ENCODE measurements around the gene SLC35E3.

The SLC35E3 gene

DNA sequence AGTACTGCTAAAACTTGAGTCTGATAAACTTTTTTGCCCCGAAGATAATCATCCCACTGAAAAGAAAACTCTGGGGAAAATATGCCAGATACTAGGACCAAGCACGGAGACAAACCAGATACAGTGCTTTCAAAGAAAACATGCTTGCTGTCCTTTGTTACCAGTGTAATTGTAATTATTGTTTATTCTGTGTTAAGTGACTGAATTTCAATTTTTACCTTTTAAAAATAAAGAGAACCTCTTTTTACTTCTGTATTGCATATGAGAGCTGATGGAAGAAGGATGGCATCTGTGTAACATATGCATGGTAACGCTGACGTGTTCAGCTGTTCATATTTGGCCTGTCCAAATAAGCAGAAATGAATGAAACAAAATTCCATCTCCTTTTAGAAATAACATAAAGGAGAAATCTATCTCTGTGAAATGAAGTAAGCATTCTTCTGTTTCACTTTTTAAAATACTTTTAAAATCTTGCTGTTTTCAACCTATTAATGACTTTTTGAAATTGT lies 22.5 kb downstream of the SLC35E3 start:
- in situ Hi-C loops (cut with HindIII; ENCODE audit: low sequenced_read_pairs), result no loop called here

DNA sequence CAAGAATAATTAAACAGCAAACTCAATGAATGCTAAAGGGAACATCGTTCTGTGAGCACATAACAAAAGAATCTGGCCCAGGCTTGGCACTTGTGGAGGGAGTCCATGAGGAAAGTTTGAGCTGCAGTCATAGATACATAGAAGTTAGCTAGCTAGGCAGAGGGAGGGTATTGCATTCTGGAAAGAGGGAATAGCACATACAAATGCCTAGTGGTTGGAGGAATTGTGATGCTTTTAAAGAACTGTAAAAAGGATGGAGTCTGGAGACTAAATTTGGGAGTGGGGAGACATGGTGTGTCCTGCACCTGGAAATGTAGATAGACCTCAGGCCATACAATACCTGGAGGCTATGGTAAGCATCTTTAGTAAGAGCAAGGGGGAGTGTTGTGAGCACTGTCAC lies 24.0 kb downstream of the SLC35E3 start:
- in situ Hi-C loops (cut with HindIII; ENCODE audit: low sequenced_read_pairs), result no loop called here

DNA sequence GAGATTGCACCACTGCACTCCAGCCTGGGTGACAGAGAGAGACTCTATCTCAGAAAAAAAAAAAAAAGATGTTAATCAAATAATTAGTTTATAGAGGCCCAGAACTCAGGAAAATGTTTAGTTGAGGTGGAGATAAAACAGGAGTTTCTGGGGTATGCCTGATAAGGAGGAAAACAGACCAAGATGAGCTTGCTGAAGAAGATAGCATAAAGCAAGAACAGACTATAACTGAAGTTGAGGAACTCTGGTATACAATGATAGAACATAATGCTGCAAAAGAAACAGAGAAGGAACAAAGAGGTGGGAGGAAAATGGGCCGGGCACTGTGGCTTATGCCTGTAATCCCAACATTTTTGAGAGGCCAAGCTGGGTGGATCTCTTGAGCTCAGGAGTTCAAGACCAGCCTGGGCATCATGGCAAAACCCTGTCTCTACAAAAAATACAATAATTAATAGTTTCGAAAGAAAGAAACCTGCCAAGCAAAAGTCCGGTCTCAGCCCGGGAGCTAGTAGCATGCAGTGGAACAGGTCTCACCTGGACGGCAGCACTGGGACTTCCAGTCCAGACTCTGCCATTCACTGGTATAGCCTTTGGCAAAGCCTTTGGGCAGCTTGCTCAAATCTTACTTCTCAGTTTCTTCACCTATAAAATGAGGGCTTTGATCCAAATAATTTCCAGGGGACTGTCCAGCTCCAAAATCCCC lies 25.4 kb downstream of the SLC35E3 start:
- in situ Hi-C loops (cut with HindIII; ENCODE audit: low sequenced_read_pairs), result no loop called here

DNA sequence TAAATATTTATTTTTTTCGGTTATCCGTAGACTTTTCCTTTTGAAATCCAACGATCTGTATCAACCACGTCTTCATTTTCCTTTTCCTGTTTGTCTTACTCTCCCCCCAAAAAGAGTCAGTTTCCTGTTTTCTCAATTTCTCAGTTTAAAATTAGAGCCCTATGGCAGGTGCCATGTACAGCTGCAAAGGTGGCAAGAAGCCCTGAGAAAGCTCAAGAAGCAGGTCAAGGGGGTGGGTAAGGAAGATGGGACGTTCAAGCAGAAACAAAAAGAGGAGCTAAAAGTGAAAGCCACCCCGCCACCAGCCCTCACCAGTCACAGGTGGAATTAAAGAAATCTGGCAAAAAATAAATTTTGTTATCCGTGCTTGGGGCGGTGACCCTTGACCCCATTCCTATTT lies 26.7 kb downstream of the SLC35E3 start:
- in situ Hi-C loops (cut with HindIII; ENCODE audit: low sequenced_read_pairs), result no loop called here

DNA sequence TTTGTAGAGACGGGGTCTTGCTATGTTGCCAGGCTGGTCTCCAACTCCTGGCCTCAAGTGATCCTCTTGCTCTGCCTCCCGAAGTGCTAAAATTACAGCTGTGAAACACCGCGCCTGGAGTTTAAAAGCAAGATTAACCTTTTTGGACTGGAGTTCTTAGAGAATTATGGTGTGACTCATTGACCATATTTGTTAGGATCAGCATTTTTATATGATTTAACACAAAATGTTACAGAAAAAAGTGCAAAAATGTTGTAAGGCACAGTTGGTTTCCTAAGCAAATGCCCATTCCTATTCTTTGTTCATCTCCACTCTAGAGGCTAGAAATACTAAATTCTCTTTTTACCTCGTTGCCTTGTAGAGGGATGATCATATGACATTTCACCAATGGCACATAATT lies 27.6 kb downstream of the SLC35E3 start:
- in situ Hi-C loops (cut with HindIII; ENCODE audit: low sequenced_read_pairs), result no loop called here

DNA sequence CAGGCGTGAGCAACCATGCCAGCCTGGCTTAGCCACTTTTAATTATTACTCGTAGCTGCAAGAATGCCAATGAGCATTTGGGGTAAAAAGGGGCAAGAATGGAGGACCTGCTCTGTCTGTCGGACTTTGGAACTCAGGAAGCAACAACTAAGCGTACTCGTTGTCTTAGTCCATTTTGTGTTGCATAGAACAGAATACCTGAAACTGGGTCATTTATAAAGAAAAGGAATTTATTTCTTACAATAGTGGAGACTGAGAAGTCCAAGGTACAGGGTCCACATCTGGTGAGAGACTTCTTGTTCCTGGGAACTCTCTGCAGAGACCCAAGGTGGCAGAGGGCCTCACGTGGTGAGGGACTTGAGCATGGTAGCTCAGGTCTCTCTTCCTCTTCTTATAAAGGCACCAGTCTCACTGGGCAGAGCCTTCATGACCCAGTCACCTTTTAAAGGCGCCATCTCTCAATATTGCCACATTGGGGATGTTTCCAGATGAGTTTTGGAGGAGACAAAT lies 29.2 kb downstream of the SLC35E3 start:
- in situ Hi-C loops (cut with HindIII; ENCODE audit: low sequenced_read_pairs), result no loop called here

DNA sequence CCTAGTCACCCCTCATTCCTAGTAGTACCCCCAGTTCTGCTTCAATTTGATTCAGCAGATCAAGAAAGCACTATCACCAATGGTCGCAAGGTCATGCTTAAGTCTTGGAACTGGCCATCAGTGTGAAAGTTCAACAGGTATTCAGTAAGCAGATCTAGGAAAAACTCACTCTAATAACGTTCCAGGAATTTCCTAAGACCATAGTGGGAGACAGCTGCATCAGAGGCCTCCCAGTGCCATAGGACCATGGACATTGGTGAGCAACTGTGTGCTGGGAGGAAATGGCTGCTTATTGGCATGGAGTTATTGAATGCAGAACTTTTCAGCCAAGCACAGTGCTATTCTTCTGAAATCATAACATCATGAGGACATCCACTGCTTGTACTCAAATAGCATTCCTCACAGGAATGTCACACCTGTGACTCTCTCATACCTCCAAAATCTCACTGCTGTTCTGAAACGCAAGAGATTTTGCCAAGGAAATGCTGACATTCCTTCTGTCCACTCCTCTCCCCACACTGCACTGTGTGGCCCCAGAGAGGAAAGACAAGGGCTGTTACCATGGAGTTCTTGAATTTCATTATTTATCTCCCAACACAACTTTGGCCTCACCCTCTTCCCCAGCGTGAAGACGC lies 31.1 kb downstream of the SLC35E3 start:
- in situ Hi-C loops (cut with HindIII; ENCODE audit: low sequenced_read_pairs), result no loop called here

DNA sequence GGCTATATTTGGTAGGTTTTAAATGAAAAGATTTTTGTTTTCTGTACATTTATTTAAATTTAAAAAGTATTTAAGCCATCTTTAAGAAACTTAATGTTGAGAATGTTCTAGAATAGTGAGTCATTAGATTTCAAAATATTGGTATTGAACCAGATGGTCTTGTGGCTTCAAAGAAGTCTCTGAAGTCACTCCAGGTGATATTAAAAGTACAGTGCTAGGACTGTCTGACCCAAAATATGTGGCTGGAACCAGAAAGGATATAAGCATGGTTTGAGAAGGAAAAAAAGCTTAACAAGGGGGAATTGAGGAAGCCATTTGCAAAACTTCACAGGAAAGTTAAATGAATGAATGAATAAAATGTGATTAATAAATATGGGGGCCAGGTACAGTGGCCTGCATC lies 33.3 kb downstream of the SLC35E3 start:
- in situ Hi-C loops (cut with HindIII; ENCODE audit: low sequenced_read_pairs), result no loop called here

DNA sequence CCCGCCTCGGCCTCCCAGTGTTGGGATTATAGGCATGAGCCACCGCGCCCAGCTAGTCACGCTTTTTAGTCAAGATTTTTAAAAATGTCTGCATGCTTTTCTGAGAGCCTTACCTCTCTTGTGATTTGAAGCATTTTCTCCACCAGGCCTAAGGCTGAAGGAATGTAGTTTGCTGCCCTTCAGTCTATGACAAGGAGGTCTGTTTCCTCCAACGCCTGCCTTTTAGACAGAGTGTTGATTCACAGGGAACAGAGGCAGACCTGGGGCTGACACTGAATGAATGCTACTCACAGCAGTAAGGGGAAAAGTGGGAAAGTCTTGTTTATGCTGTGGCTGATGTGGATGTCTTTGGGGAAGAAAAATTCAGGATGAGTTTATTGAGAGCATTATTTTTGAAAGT lies 34.8 kb downstream of the SLC35E3 start:
- in situ Hi-C loops (cut with HindIII; ENCODE audit: low sequenced_read_pairs), result no loop called here

DNA sequence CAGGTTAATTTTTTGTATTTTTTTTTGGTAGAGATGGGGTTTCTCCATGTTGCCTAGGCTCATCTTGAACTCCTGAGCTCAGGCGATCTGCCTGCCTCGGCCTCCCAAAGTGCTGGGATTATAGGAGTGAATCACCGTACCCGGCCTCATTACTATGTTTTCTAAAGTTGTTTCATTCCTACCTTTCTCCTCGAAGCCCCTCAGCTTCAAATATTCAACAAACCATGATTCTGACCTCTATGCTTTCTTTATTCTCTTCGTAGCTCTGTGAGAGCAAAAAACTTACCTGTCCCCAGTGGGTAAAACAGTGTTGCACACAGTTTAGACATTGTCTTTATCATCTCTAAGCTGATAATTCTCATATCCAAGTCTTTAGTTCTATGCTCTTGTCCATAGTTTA lies 35.8 kb downstream of the SLC35E3 start:
- in situ Hi-C loops (cut with HindIII; ENCODE audit: low sequenced_read_pairs), result no loop called here

DNA sequence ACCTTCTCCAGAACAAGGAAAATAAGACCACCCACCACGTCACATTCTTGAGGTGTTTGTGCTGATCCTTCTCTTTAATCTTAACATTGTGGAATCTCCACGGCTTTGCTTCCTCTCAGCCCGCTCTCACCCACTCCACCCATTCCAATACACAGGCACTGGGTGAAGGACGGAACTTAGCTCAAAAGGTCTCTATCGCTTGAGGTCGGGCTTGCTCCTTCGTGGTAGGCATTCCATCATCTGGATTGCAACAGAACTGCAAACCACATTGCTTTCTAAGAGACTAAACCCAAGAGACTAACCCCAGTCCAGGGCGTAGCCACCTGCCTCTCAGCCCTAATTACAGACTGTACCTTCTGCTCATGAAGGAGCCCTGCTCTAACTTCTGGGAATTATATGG lies 38.0 kb downstream of the SLC35E3 start:
- in situ Hi-C loops (cut with HindIII; ENCODE audit: low sequenced_read_pairs), result no loop called here

DNA sequence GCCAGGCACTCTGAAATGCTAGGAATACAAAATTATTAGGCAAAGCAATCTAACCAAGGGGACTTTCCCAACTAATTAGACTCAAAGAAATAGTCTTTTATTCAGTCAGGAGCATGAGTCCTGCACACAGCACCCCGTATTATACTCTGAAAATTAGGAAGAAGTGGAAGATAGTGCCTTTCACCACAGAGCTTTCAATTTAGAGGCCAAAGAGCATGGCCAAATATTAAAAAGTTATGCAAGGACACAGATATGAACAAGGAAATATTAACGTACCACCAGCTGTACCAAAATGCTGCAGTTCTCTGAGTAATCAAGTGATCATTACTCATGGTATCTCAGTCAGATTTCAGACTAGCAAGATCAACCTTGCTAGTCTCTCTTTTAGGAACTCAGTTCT lies 39.4 kb downstream of the SLC35E3 start:
- in situ Hi-C loops (cut with HindIII; ENCODE audit: low sequenced_read_pairs), result no loop called here

DNA sequence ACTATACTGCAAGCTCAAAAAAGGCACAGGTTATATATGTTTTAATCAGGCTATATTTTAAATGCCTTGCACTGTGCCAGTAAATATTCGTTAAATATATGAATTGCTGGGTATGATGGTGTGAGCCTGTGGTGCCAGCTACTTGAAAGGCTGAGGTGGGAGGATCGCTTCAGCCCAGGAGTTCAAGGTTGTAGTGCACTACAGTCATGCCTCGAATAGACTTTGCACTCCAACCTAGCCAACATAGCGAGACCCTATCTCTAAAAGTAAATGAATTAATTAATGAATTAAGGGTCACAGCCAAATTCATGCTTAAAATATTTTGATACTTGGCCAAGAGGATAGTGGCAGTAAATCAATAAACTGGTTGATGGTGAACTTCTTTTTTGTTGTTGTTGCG lies 39.8 kb downstream of the SLC35E3 start:
- in situ Hi-C loops (cut with HindIII; ENCODE audit: low sequenced_read_pairs), result no loop called here

DNA sequence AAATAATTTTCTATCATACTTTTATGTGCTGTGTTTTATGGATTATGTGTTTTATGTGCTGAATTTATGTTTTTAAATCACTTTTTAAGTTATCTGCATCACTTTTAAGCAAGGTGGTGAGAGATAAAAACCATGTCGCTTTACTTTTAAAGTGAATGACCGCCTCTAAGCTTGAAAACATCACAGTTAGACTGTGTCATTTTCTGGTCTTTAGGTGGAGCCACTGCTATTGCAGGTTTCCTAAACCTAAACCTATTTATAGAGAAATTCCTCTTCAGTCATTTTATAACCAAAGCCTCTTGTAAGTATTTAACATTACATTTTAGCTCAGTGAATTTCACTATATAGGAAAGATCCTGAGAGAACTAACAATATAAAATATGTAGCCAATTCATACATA lies 41.0 kb downstream of the SLC35E3 start:
- in situ Hi-C loops (cut with HindIII; ENCODE audit: low sequenced_read_pairs), result no loop called here

DNA sequence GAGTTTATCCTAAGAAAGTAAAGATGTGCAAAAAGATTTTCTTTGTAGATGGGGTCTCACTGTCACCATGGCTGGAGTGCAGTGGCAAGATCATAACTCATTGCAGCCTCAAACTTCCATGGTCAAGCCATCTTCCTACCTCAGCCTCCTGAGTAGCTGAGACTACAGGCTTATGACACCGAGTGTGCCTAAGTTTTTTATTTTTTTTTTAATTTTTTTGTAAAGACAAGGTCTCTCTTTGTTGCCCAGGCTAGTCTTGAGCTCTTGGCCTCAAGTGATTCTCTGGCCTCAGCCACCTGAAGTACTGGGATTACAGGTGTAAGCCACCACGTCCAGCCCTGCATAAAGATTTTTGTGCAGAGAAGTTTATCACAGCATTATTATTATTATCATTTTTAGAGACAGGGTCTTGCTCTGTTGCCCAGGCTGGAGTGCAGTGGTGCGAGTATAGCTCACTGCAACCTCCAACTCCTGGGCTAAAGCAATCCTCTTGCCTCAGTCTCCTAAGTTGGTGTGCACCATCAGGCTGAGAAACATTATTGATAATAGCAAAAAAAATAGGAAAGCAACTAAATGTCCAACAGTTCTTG lies 42.7 kb downstream of the SLC35E3 start:
- in situ Hi-C loops (cut with HindIII; ENCODE audit: low sequenced_read_pairs), result no loop called here

DNA sequence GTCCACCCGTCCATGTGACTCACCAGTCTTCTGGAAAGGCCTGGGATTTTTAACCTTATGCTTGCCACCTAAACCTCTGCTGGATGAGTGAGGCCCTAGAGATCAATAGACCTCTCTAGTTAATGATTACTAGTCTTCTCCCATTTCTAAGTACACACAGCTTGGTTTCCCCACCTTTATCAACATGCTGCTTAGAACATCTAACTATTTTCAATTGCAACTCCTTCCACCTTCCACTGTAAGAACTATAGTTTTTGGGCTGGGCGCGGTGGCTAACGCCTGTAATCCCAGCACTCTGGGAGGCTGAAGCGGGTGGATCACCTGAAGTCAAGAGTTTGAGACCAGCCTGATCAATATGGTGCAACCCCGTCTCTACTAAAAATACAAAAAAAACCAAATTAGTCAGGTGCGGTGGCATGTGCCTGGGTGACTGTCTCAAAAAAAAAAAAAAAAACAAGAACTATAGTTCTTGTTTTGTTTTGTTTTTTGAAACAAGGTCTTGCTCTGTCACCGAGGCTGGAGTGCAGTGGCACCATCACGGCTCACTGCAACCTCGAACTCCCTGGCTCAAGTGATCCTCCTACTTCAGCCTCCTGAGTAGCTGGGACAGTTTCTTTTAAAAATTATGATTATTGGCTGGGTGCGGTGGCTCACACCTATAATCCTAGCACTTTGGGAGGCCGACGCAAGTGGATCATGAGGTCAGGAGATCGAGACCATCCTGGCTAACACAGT lies 43.3 kb downstream of the SLC35E3 start:
- in situ Hi-C loops (cut with HindIII; ENCODE audit: low sequenced_read_pairs), result no loop called here

DNA sequence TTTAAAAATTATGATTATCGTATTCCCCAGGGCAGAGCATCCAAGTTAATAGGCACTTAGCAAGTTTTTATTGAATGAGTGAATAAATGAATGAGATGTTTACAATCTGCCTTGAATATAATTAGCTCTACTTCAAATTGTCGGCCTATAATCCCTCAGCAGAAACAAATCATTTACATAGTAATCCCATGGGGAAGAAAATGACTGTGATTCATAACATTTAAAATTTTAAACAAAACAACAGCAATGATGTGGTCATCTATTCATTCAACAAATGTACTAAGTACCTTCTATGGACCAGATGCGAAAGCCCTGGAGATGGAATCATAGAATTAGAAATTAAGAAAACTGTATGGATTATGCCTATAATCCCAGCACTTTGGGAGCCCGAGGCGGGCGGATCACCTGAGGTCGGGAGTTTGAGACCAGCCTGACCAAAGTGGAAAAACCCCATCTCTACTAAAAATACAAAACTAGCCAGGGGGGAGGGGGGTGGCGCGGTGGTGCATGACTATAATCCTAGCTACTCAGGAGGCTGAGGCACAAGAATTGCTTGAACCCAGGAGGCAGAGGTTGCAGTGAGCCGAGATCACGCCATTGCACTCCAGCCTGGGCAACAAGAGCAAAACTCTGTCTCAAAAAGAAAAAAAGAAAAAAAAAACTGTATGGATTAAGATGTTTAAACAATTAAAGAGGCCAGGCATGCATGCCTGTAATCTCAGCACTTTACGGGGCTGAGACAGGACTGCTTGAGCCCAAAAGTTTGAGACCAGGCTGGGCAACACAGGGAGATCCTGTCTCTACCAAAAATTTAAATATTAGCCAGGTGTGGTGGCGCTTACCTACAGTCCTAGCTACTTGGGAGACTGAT lies 44.3 kb downstream of the SLC35E3 start:
- in situ Hi-C loops (cut with HindIII; ENCODE audit: low sequenced_read_pairs), result no loop called here

DNA sequence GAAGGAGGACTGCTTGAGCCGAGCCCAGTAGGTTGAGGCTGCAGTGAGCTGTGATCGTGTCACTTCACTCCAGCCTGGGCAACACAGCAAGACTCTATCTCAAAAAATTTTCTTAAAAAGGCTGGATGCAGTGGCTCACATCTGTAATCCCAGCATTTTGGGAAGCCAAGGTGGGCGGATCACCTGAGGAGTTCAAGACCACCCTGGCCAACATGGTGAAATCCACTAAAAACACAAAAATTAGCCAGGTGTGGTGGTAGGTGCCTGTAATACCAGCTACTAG lies 44.9 kb downstream of the SLC35E3 start:
- in situ Hi-C loops (cut with HindIII; ENCODE audit: low sequenced_read_pairs), result no loop called here

DNA sequence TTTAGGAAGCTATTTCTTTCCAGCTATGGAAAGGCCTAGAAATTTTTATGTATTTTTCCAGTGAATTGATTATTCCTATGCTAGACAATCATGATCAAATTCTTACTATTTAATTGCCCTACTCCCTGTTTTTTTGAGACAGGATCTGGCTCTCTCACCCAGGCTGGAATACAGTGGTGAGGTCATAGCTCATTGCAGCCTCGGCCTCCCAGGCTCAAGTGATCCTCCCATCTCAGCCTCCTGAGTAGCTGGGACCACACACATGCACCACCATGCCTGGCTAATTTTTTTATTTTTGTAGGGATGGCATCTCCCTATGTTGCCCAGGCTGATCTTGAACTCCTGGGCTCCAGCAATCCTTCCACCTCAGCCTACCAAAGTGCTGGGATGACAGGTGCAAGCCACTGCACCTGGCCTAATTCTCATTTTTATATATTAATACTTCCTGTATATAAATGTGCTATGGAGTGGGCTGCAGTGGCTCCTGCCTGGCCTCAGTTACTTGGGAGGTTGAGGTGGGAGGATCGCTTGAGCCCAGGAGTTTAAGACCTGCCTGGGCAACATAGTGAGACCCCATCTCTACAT lies 46.0 kb downstream of the SLC35E3 start:
- in situ Hi-C loops (cut with HindIII; ENCODE audit: low sequenced_read_pairs), result no loop called here

DNA sequence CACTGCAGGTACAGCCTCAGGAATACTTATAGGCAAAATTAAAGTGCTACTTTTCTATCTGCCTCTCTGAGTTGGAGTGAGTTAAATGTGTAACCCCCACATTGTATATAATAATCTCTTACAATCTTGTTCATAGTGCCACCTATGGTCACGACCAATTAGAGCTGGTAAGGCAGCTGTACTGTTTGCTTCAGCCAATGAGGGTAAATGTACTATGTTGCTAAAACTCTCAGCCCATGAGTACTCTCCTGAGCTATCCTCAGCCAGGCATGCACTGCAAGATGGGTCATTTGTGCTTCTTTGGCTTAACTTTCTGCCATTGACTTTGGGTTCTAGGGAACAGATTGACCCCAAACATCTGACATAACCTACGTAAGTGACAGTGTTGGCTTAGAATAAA lies 47.0 kb downstream of the SLC35E3 start:
- in situ Hi-C loops (cut with HindIII; ENCODE audit: low sequenced_read_pairs), result no loop called here

Data from DLD1 (cell line).